K562 (cell line): ENCODE data around the gene GRWD1. TPM values are rescaled to one million over a fixed set of nuclear protein-coding genes. Genes with fewer than 3 reads are reported as not detected.
A peak's percentile ranks its signal among the peaks of the same experiment; 100 is the strongest.

ENCODE experiments used
- CREB1 ChIP-seq, 2 experiments: sonication (generic) in 1 of 2; formaldehyde crosslinking in 1 of 2; IDR thresholded peaks; 2 replicates each; pipeline versions ENCODE4 v1.6.1 to v1.8.0; 2012 to 2022; ENCODE audit warnings: inconsistent platforms in 1 of 2, mild to moderate bottlenecking in 1 of 2, missing genetic modification reagents in 1 of 2, moderate library complexity in 1 of 2
- GTF2A2 ChIP-seq: IDR thresholded peaks from 2 replicates; pipeline ENCODE4 v1.6.1; 2016; ENCODE audit warnings: mild to moderate bottlenecking, missing genetic modification characterization, missing compliant biosample characterization
- IRF2 ChIP-seq: sonication (generic); formaldehyde crosslinking; IDR thresholded peaks from 2 replicates; pipeline ENCODE4 v1.8.1; 2022; ENCODE audit warnings: mild to moderate bottlenecking, missing genetic modification reagents
- JUNB ChIP-seq: fragments of 450-650 bp; formaldehyde crosslinking; conservative IDR thresholded peaks from 2 replicates; pipeline ENCODE4 v1.4.0; 2020; ENCODE audit warnings: mild to moderate bottlenecking
- MLLT1 ChIP-seq, 2 experiments: fragments of 450-650 bp; IDR thresholded peaks; 2 replicates each; pipeline ENCODE4 v1.6.1; 2016
- NFE2 ChIP-seq: IDR thresholded peaks from 2 replicates; pipeline ENCODE4 v1.6.1; 2014; ENCODE audit warnings: antibody characterized with exemption, low read depth
- PCBP1 ChIP-seq: fragments of 200-400 bp; formaldehyde crosslinking; IDR thresholded peaks from 2 replicates; pipeline ENCODE4 v1.6.1; 2018; ENCODE audit warnings: mild to moderate bottlenecking, low read depth, low read length; ENCODE audit not compliant: poor library complexity, severe bottlenecking
- PREB ChIP-seq: sonication (generic); formaldehyde crosslinking; IDR thresholded peaks from 2 replicates; pipeline ENCODE4 v1.8.1; 2023; ENCODE audit warnings: mild to moderate bottlenecking, missing genetic modification reagents
- RFX1 ChIP-seq: fragments of 450-650 bp; IDR thresholded peaks from 2 replicates; pipeline ENCODE4 v1.6.1; 2016; ENCODE audit warnings: mild to moderate bottlenecking, moderate library complexity
- SP1 ChIP-seq: sonication (generic); formaldehyde crosslinking; IDR thresholded peaks from 2 replicates; pipeline ENCODE4 v1.8.1; 2022; ENCODE audit warnings: mild to moderate bottlenecking, missing genetic modification reagents
- TSC22D4 ChIP-seq: fragments of 450-650 bp; IDR thresholded peaks from 2 replicates; pipeline ENCODE4 v1.6.1; 2016; ENCODE audit warnings: missing genetic modification characterization, missing biosample characterization, control low read depth
- YBX1 ChIP-seq: fragments of 450-650 bp; IDR thresholded peaks from 2 replicates; pipeline ENCODE4 v1.7.1; 2016; ENCODE audit warnings: mild to moderate bottlenecking
- ZBTB11 ChIP-seq, 3 experiments: fragments of 200-800 bp in 1 of 3; fragments of 250-450 bp in 1 of 3; fragments of 450-650 bp in 1 of 3; sonication (Bioruptor Pico) in 1 of 3; sonication (Bioruptor generic) in 1 of 3; formaldehyde crosslinking in 1 of 3; IDR thresholded peaks; 2 replicates each; pipeline versions ENCODE4 v1.6.1 to v1.8.0; 2016 to 2022; ENCODE audit warnings: mild to moderate bottlenecking in 2 of 3, missing genetic modification characterization in 2 of 3, missing compliant biosample characterization in 1 of 3, moderate library complexity in 1 of 3
- ZBTB12 ChIP-seq: fragments of 250-450 bp; sonication (Bioruptor Pico); IDR thresholded peaks from 2 replicates; pipeline ENCODE4 v1.4.0; 2020
- ZNF12 ChIP-seq: sonication (generic); formaldehyde crosslinking; IDR thresholded peaks from 2 replicates; pipeline ENCODE4 v1.4.0; 2020; ENCODE audit warnings: mild to moderate bottlenecking, missing genetic modification reagents
- ZNF449 ChIP-seq: fragments of 250-450 bp; sonication (Bioruptor Pico); IDR thresholded peaks from 2 replicates; pipeline ENCODE4 v1.8.0; 2022; ENCODE audit warnings: moderate library complexity, mild to moderate bottlenecking, inconsistent platforms
- polyA plus RNA-seq, 8 experiments: library from polyadenylated mRNA; depleted of rRNA in 4 of 8; stranded (reverse) in 5 of 8; unstranded in 3 of 8; fragments of >200 nt; fragmentation: Nextera tagmentation in 2 of 8; fragmentation: Illumina TruSeq in 1 of 8; extraction: Ambion mirVana in 2 of 8; extraction: Trizol in 1 of 8; gene quantifications; 2 replicates each; pipeline versions ENCODE4 v1.2.1 to v1.2.3, GENCODE V29; 2011 to 2014; ENCODE audit warnings: inconsistent platforms in 1 of 8, missing spikeins in 1 of 8
- total RNA-seq, 7 experiments: library from RNA; depleted of rRNA in 6 of 7; stranded (reverse); fragments of >200 nt in 6 of 7; fragmentation: Illumina TruSeq in 2 of 7; extraction: Trizol in 2 of 7; gene quantifications; 2 replicates each; pipeline versions ENCODE4 v1.2.1 to v1.2.3, GENCODE V29; 2011 to 2021; ENCODE audit warnings: low replicate concordance in 1 of 7

Gene GRWD1
- total and polyA plus RNA-seq, 9 of the 15 experiments (the other 6 are each of a cell fraction or from before 2014, with no cell fraction given), result 1.5 to 87.2 (median 24.5) TPM

GRCh38 chr19:48398375-48399235 lies 47.2 kb upstream of the GRWD1 start (continued):
- TF ChIP-seq TSC22D4 (tag) (no peak), ZBTB11 (CRISPR knock-in tag; IDR thresholded peaks at IDR 0.05) (peak in 1 of 3 experiments; percentile 88; a peak in 2 of 6 replicates), IRF2 (CRISPR knock-in tag) (no peak), CREB1 (IDR thresholded peaks at IDR 0.05) (no peak; the same call in 1 of the 2 replicates), CREB1 (CRISPR knock-in tag; IDR thresholded peaks at IDR 0.05) (peak; percentile 70), GTF2A2 (no peak), MLLT1 (IDR thresholded peaks at IDR 0.05) (peak; percentile 61 to 72; a peak in 2 of 4 replicates), RFX1 (no peak), ZNF449 (CRISPR knock-in tag) (no peak), NFE2 (no peak), SP1 (CRISPR knock-in tag) (peak; percentile 33), ZNF12 (CRISPR knock-in tag) (no peak), YBX1 (no peak), PREB (0 out of 2 replicates have a peak, but pooled peaks have one; percentile 66), PCBP1 (no peak), ZBTB12 (CRISPR knock-in tag) (no peak), JUNB (no peak)
